MG63 (cell line): ENCODE data around the gene RCN1. TPM values are rescaled to one million over a fixed set of nuclear protein-coding genes. Genes with fewer than 3 reads are reported as not detected.

Experiments
- DNase-seq: peaks from one replicate; pipeline ENCODE4 v3.0.0-alpha.2; 2020
- H3K27me3 ChIP-seq: fragments of 250-450 bp; sonication (Bioruptor Pico); 2 replicates; pipeline ENCODE4 v1.5.1; 2020; ENCODE audit warnings: mild to moderate bottlenecking, moderate library complexity
- H3K36me3 ChIP-seq: fragments of 250-450 bp; sonication (Bioruptor Pico); 2 replicates; pipeline ENCODE4 v1.5.1; 2020; ENCODE audit warnings: mild to moderate bottlenecking, moderate library complexity
- H3K4me3 ChIP-seq: fragments of 250-450 bp; sonication (Bioruptor Pico); 2 replicates; pipeline ENCODE4 v1.5.1; 2020; ENCODE audit warnings: mild to moderate bottlenecking, moderate library complexity
- H3K9me3 ChIP-seq: fragments of 250-450 bp; sonication (Bioruptor Pico); 2 replicates; pipeline ENCODE4 v1.5.1; 2020; ENCODE audit warnings: mild to moderate bottlenecking, moderate library complexity
- total RNA-seq: library from RNA; depleted of rRNA; stranded (reverse); fragments of >200 nt; shearing (Covaris generic); gene quantifications from 2 replicates; pipeline ENCODE4 v1.2.3, GENCODE V29; 2014; ENCODE audit warnings: low replicate concordance

Gene RCN1
- total RNA-seq, 1 experiment from 2014 or later = 132 TPM

DNA sequence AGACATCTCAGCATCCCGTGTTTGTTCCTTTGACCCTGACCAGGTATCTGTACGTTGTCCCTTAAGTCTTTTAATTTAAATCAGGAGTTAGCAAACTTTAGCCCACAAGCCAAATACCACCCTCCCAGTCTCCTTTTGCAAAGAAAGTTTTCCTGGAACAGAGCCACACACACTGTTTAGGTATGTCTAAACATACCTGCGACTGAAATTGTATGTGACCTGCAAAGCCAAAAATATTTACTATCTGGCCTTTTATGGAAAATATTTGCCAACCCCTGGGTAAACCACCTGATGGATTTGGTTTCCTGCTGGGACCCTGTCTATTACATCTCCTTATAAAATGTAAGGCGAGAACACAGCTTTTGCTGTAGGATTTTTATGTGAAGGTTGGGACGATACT lies 20.2 kb upstream of the RCN1 start:
- no peaks in the 10 kb centered on the region for H3K9me3 ChIP-seq
- H3K27me3 ChIP-seq = no peaks in the 10 kb centered on the region
- no peak overlapping the region for H3K4me3 ChIP-seq
- no peak for DNase-seq
- H3K36me3 ChIP-seq = no peaks in the 10 kb centered on the region

- H3K4me3 ChIP-seq = no peak overlapping the region
- no peaks in the 10 kb centered on the region for H3K27me3 ChIP-seq
- no peaks in the 10 kb centered on the region for H3K36me3 ChIP-seq
- no peaks in the 10 kb centered on the region for H3K9me3 ChIP-seq
- DNase-seq = peak; percentile 11
These were observed 19.1 kb upstream of the RCN1 start for GRCh38 chr11:32071811-32072210.

- Histone ChIP-seq H3K9me3 (no peaks in the 10 kb centered on the region), H3K4me3 (no peak overlapping the region), H3K36me3 (no peaks in the 10 kb centered on the region), H3K27me3 (no peaks in the 10 kb centered on the region)
- no peak for DNase-seq
These were observed 17.8 kb upstream of the RCN1 start for GRCh38 chr11:32072872-32073643.

DNA sequence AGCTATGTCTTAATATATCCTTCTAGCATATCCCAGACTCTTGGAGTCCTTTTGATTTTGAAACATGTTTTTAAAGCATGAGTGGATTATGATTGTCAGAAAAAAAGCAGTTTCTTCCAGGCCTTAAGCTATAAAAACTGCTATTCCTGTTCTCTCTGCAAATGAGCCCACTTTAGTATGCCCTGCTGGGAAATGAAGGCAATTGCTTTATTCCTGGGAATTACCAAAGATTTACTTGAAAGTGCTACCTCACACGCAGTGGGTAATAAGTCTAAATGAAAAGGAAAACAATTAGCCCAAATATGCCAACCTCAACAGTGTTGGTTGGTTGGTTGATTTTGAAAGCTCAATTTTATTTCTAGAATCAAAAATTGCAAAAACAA lies 17.2 kb upstream of the RCN1 start:
- no peak overlapping the region for H3K4me3 ChIP-seq
- no peaks in the 10 kb centered on the region for H3K36me3 ChIP-seq
- no peaks in the 10 kb centered on the region for H3K27me3 ChIP-seq
- no peak for DNase-seq
- H3K9me3 ChIP-seq = no peaks in the 10 kb centered on the region

DNA sequence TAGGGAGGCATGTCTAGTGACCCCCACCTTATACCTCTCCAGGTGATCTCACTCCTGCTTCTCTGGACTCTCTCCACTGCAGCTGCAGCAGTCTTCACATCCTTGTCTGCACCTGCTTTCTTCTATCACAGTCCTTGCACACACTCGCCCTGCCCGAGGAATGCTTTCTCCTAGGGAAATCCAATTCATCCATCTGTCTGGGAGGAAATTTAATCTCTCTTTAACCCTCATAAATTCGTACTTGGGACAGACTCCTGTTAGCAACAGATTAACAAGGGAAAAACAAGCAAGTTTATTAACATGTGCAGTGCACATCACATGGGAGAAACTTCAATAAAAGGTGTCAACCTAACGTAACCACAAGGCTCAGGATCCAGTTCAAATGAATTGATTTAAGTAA lies 11.3 kb upstream of the RCN1 start:
- Histone ChIP-seq H3K27me3 (no peaks in the 10 kb centered on the region), H3K9me3 (no peaks in the 10 kb centered on the region), H3K4me3 (no peak overlapping the region), H3K36me3 (no peaks in the 10 kb centered on the region)
- DNase-seq = no peak

GRCh38 chr11:32080361-32080980 lies 10.4 kb upstream of the RCN1 start:
- H3K36me3 ChIP-seq = no peaks in the 10 kb centered on the region
- DNase-seq = no peak
- no peaks in the 10 kb centered on the region for H3K9me3 ChIP-seq
- no peak overlapping the region for H3K4me3 ChIP-seq
- no peaks in the 10 kb centered on the region for H3K27me3 ChIP-seq

DNA sequence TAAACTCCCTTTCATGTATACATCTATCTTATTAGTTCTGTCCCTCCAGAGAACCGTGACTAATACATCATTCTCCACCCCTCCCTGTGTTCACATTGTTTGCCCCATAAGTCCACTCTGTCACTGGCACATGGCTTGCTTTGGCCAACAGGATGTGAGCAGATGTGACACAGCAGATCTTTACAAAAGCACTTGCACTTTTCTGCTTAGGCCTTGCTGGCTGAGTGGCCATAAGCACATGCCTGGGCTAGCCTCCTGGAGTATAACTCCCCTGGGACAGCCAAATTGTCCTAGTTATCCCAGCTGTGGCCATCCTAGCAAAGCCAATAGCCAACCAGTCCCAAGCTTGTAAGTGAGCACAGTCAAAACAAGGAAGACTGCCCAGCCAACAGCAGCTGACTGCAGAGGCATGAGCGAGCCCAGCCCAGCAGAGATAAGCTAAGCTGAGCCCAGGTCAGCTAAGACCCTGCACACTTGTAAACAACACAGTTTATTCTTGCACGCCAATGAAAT lies 9.7 kb upstream of the RCN1 start:
- DNase-seq = peak; percentile 38
- no peaks in the 10 kb centered on the region for H3K27me3 ChIP-seq
- no peaks in the 10 kb centered on the region for H3K9me3 ChIP-seq

DNA sequence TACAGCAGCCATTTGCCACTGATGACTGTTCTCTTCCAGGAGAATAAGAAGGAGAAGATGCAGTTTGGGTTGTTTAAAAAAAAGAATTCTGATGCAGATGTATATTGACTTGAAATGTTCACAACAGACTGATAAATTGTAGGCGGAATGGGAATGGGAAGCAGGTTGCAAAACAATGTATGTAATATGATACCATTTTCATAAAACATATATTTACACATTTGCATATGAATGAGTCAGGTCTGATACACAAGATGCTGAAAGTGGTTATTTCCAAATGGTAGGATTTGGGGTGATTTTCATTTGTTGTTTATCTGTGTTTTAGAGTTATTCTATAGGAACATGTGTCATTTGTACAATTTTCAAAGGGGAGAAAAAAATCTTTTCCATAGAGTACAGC lies 9.0 kb upstream of the RCN1 start:
- no peak for DNase-seq
- H3K27me3 ChIP-seq = no peaks in the 10 kb centered on the region
- H3K4me3 ChIP-seq = no peak overlapping the region
- no peaks in the 10 kb centered on the region for H3K9me3 ChIP-seq
- no peaks in the 10 kb centered on the region for H3K36me3 ChIP-seq

More for the DNA sequence above, 9.7 kb upstream of the RCN1 start:
- H3K4me3 ChIP-seq = no peak overlapping the region
- H3K36me3 ChIP-seq = no peaks in the 10 kb centered on the region

DNA sequence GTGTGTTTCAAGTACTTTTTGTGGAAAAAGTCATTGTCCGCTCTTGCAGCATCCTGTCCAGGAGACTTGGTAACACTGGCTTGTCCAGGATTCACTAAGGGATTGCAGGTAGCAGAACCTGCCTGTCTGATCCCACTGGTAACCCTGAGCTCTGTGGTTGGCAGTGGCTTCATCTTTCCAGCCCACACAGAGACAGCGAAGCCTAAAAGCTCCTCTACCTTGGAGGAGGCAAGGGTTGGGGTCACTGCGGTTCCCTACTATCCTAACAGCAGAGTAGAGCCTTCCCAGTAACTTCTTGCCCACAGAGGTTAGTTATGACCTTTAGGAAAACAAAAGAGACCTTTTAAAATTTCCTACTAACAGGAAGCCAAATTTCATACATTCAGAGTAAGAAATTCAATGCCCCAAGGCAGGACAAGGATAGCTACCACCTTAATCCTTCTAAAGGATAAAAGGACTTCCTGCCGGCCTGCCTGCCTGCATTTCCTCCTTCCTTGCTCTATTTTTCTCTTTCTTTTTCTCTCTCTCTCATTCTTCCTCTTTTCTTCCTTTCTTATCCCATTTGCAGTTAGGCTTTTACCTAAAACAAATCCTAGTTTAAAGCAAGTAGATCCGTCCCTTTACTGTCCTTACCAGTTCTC lies 8.4 kb upstream of the RCN1 start:
- Histone ChIP-seq H3K4me3 (no peak overlapping the region), H3K27me3 (no peaks in the 10 kb centered on the region), H3K9me3 (no peaks in the 10 kb centered on the region), H3K36me3 (no peaks in the 10 kb centered on the region)
- DNase-seq = no peak

DNA sequence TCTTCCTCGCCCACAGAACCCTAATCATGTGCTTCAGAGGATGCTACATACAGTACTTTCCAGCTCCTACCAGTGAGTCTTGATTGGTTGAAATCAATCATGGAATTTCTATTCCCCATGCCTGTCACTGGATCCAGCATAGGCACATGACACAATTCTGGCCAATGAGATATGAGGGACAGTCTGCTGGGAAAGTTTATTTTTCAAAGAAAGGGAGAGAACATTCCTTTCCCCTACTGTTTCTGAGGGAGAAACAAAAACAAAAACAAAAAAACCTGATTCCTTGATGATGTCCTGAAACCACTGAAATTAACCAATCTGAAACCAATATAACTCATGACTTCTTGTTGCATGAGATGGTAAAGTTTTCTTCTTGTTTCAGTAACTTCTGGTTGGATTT lies 3.3 kb upstream of the RCN1 start:
- no peak overlapping the region for H3K4me3 ChIP-seq
- peaks cover 3% of the 10 kb centered on the region for H3K36me3 ChIP-seq
- H3K9me3 ChIP-seq = no peaks in the 10 kb centered on the region
- no peaks in the 10 kb centered on the region for H3K27me3 ChIP-seq
- DNase-seq = no peak

GRCh38 chr11:32088117-32088941 lies 2.5 kb upstream of the RCN1 start:
- no peaks in the 10 kb centered on the region for H3K27me3 ChIP-seq
- H3K36me3 ChIP-seq = peaks cover 6% of the 10 kb centered on the region
- H3K9me3 ChIP-seq = no peaks in the 10 kb centered on the region
- no peak overlapping the region for H3K4me3 ChIP-seq
- DNase-seq = peak; percentile 53

DNA sequence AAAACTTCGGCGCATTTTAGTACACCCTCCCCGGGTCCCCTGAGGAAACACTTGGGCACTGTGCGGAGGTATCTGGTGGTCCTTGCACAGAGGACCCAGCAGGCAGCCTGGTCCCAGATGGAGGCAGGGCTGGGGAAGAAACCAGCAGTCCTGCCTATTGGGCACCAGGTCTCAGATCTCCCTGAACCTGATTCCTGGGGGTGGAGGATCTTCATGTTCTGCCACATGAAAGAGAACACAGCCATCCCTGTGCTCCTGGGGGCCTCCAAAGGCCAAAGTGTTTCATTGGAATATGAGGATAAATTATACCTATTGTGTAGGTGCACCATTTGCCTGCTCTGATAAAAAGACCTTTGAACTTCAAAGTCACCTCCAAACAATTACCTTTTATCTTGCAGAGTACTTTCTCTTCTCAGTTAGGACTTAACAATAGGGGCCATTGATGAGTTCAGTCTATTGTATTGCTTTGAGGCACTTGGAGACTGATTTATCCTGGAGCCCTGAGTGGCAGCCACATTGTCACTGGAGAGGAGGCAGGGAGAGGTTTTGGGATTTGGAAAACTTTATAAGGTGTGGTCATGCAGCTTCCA lies 1.8 kb downstream of the RCN1 start:
- H3K4me3 ChIP-seq = peak overlapping the region; percentile 74
- no peaks in the 10 kb centered on the region for H3K9me3 ChIP-seq
- H3K27me3 ChIP-seq = no peaks in the 10 kb centered on the region
- DNase-seq = no peak
- peaks cover 11% of the 10 kb centered on the region for H3K36me3 ChIP-seq

GRCh38 chr11:32094923-32095322 lies 4.0 kb downstream of the RCN1 start:
- DNase-seq = no peak
- Histone ChIP-seq H3K36me3 (peaks cover 21% of the 10 kb centered on the region), H3K27me3 (no peaks in the 10 kb centered on the region), H3K9me3 (no peaks in the 10 kb centered on the region), H3K4me3 (no peak overlapping the region)

DNA sequence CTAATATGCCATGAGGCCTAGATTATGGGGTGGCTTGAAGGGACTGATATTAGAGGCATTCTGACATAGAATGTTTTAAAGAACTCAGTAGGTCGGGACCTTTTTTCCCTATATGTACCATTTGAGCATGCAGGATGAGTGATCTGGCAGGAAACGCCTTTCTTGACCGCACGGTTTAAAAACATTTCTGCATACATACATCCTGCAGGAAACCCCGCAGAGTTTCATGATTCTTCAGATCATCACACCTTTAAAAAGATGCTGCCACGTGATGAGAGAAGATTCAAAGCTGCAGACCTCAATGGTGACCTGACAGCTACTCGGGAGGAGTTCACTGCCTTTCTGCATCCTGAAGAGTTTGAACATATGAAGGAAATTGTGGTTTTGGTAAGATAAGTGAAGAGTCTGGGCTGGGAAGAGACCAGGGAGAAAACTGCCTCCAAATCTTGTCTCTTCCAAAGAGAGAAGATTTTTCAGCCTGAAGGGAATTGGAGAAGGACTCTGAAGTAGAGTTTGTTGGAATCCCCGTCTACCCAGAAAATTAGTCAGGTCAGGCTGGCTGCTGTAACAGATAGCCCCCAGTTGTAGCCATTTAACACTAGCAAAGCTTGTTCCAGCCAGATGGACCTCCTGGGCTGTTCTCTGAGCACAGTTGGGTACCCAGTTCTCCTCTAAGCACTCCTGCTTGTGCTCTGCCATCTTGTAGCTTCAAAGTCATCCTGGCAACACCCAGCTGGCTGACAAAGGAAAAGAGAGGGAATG lies 7.4 kb downstream of the RCN1 start:
- no peak for DNase-seq
- H3K27me3 ChIP-seq = no peaks in the 10 kb centered on the region
- H3K4me3 ChIP-seq = no peak overlapping the region
- no peaks in the 10 kb centered on the region for H3K9me3 ChIP-seq
- peaks cover 31% of the 10 kb centered on the region for H3K36me3 ChIP-seq

DNA sequence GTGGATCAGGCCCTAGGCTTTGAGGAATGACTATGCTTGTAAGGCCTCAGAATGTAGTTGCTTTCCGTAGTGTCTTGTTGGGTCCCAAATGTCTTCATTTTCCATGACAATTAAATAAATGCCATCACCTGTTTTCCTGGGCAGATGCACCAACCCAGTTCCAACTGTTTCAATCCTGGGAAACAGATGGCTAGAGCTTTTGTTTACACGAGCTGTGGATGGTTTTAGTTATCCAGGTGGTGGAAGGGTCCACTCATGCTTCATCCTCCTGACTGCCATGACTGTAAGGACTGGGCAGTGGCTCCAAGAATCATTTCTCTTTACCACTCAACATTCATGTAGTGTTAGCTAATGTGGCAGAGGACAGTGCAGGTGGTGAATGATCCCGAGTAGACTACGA lies 8.6 kb downstream of the RCN1 start:
- DNase-seq = no peak
- Histone ChIP-seq H3K36me3 (peaks cover 31% of the 10 kb centered on the region), H3K27me3 (no peaks in the 10 kb centered on the region), H3K9me3 (no peaks in the 10 kb centered on the region), H3K4me3 (no peak overlapping the region)

- no peaks in the 10 kb centered on the region for H3K9me3 ChIP-seq
- no peak for DNase-seq
- H3K27me3 ChIP-seq = no peaks in the 10 kb centered on the region
- no peak overlapping the region for H3K4me3 ChIP-seq
- peaks cover 33% of the 10 kb centered on the region for H3K36me3 ChIP-seq
These were observed 9.6 kb downstream of the RCN1 start for GRCh38 chr11:32100495-32100894.
